GM15510 (cell line): ENCODE measurements around the gene CCDC85A.

ENCODE experiments used
- POLR2A ChIP-seq: IDR thresholded peaks from 3 replicates; pipeline ENCODE4 v1.6.1; 2011; ENCODE audit warnings: borderline replicate concordance; ENCODE audit not compliant: insufficient read length; ENCODE audit errors: extremely low read depth

The CCDC85A gene

DNA sequence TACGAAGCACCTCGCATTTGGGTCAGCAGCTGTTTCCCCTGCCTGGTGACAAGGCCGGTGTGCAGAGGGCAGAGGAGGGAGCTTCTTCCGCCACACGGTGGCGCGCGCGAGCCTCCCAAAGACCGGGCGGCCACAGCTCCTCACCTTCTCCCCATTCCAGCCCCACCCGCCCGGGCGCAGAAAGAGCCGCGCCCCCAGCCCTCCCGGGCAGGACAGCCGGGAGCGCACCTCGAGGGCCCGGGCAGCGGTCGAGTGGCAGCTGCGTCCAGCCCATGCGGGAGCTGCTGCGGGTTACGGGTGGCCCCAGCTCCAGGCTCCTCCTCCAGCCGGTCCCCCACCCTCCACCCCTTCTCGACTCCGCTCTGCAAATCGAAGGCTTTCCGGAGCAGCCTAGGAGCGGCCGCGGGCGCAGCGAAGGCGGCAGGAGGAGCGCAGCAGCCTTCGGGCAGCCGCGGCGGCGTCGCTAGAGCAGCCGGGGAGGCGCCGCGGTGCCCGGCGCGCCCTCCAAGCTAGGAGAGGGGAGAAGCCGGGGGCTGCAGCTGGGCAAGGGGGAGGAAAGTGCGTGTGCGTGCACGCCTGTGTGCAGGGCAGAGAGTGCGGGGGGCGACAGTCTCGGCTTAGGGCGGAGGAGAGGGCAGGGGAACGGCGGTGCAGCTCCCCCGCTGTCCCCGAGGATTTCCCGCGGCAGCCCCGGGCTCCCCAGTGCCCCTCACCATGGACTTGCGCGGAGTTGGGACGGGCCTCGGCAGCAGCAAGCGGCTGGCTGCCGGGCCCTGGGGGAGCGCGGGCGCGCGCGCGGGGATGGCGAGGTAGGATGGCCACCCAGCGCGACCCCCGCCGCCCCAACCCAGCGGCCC is at the start of gene CCDC85A:
CCDC85A (plus strand) TSS at position 348 of the 857 bp plus-strand sequence. CDS start 635 bp downstream, outside the sequence.
- no peak for TF ChIP-seq POLR2A

DNA sequence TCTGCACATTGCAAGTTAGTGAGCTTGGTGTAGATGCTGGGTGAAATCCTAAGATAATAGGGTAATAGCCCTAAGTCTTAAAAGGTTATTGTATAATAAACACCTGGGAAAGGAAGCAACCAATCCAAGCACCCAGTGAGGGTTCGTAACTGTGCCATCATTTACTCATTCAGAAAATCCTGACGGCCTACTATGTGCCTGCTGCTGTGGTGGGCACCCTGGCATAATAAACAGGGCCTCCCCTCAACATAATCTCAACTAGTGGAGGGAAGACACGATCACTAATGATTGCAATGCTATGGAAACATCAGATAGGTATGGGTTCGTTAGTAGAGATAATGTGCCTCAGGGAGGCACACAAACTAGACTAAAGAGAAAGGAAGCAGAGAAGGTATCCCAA is 48.9 kb upstream of the CCDC85A start:
- no peak for TF ChIP-seq POLR2A

DNA sequence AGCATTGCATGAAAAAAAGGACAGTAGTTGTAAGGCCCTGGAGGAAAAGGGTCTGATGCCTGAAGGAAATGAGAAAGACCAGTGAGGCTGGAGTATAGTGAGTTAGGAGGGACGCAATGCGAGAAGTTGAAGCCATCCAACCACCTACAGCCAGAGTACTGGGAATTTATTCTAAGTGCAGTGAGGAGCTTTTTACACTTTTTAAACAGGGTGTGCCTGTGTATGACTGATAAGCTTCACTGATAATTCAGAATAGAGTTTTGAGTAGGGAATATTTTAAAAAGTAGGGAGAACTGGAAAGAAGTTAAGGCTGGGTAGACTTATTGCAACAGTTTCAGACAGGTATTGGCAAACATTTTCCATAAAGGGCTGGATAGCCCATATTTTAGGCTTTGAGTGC is 35.9 kb upstream of the CCDC85A start:
- no peak for TF ChIP-seq POLR2A

DNA sequence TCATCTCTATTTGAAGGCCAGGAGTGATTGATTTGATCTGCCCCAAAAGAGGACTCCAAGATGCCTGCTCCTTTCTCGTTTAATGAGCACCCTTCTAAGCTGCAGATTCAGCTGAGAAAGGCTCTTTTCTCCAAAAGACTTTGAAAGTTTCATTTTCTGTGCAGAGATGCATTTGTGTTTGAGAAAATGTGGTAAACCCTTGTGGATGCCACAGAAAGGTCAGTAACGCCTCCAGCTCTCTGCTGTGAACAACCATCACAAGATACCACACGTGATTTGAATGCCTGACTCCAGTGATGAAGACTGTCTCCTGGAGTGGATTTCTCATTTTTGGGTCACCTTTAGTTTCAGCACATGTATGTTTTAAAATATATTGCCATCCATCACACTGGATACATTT is 35.0 kb upstream of the CCDC85A start:
- TF ChIP-seq POLR2A = no peak

DNA sequence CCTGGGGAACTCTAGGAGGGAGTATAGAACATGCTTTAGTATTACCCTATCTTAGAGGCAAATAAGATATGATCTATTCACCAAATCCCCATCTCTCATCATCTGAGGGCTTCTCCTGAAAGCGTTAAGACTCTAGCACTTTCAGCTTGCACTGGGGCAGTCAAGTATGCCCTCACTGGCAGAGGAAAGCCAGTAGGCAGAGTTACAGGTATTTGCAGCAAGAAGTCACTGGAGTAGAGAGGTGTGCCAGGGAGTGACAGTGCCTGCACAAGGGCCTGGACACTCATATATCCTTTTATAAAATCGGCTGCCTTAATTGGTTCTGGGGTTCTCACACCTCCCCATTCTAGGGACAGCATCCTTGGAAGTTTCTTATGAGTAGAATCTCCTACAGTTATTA is 31.9 kb upstream of the CCDC85A start:
- TF ChIP-seq POLR2A = no peak

DNA sequence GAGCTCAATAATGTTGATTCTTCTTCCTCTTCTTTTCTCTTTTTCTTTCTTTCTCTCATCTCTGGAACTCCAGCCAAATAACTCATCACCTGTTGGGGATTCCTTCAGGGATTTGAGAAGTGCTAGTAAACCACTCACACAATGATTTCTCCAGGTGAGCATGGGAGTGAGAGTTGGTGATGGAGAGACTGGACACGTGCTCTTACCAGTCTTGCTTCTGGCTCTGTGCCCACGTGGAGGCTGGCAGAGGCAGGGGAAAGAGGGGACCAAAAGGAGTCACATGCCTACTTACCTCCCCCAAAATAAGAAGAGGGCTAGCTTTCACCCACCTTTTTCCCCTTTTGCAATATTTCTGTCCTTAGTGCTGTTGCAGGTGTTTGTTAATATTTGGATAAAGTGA is 28.6 kb upstream of the CCDC85A start:
- no peak for TF ChIP-seq POLR2A

DNA sequence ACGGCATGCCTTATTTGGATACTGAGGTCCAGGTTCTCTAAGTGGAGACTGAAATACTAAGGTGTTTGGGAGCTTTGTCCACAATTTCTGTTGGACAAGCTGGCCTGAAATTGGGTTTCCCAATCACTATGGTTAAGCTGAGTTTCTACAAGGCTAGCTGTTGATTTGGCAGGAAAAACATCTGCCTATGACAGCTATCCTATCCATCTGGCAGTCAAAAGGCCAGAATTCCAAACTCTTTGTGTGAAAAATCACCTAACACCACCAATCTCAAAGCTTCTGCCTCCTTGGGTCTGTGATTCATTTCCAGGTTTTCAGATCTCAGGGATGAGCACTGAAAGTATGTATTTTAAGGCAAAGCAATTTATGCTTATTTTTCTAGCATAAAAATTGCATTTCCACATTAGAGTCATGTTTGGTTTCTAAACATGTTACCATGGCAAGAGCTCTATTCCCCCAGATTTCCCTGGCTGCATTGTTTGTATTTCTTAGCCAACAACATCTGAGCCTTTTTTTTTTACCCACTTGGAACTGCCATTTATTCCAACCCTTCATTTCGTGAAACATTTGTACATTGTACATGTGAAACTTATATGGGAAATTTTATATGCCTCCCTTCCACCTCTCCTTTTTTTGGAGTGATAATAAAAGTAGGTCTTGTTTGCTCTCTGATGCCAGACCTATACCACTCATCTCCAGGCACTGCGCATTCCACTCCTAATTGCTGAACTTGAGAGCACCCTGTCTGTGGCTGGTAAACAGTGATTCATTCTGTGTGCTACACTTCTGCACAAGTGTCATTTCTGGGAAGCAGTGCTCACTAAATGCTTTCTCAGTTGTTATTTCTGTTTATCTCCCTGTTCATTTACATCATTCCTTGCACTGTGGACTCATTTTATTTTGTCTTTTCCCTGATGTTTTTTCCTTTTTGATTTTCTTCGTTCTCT is 15.9 kb upstream of the CCDC85A start:
- no peak for TF ChIP-seq POLR2A

DNA sequence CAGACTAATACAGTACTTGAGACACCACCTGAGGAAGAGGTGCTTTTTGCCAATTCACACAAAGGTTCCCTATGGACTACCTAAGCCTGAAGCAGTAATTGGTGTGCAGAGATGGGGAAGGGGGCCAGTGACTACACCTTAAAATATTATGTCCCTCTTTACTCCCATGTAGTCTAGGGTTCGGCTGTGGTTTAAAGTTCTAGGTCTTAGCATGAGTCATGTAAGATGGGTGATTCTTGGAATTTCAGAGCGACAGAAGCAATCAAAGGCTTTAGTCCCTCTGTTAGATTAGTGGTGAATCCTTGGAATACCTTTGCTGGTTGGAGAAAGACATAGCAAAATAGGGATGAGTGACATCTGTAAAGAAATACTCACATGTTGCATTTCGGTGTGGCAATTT is 14.3 kb upstream of the CCDC85A start:
- TF ChIP-seq POLR2A = no peak

DNA sequence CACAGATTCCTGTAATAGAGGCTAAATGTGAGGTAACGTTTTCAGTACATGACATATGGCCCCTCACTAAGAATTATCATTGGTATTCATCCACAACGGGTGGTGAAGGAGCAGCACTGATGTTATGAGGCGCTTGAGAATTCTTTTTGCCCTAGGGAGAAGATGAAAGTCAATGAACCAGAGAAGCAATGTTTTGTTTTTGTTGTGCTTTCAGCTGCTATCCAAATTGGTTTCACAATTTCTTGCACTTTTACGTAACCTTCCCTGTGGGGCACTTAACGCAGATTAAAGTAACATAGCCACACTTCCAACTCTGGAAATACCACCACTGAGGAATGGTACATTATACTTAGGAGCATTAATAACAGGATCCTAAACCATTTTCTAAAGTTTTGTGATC is 13.3 kb upstream of the CCDC85A start:
- no peak for TF ChIP-seq POLR2A

DNA sequence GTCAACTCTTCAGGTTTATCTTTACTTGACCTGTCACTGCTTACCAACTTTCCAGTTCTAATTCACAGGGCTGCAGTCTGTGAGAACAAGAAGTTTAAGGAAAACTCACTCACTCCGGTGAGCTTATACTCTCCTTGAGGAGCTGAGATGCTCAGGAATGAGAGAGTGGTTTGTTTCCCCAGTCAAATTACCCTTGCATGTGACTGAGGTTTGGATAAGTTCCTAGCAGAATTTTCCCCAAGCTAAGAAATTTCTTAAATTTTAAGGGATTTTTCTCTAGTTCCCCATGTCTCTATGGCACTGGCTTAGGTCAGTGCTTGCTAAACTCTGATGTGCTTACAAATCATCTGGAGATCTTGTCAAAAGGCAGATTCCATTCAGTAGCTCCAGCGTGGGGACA is 12.8 kb upstream of the CCDC85A start:
- no peak for TF ChIP-seq POLR2A

DNA sequence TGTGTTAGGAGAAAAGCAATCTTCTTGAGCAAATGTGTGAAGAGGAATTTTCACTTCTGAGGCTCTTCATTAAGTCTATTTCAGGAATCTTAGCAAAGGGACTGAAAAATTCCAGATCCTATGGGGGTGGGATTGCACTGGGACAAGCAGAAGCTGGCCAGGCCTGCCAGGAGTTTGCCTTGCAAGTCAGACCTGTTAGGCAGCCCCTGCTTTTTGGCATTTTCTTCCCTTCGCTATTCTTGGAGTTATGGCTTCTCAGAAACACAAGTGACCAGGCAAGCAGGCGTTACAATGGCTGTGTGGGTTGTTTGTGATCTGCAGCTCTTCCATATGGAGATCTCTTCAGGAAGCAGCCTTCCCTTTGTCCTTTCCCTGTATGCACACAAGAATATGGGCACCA is 8.0 kb upstream of the CCDC85A start:
- no peak for TF ChIP-seq POLR2A

DNA sequence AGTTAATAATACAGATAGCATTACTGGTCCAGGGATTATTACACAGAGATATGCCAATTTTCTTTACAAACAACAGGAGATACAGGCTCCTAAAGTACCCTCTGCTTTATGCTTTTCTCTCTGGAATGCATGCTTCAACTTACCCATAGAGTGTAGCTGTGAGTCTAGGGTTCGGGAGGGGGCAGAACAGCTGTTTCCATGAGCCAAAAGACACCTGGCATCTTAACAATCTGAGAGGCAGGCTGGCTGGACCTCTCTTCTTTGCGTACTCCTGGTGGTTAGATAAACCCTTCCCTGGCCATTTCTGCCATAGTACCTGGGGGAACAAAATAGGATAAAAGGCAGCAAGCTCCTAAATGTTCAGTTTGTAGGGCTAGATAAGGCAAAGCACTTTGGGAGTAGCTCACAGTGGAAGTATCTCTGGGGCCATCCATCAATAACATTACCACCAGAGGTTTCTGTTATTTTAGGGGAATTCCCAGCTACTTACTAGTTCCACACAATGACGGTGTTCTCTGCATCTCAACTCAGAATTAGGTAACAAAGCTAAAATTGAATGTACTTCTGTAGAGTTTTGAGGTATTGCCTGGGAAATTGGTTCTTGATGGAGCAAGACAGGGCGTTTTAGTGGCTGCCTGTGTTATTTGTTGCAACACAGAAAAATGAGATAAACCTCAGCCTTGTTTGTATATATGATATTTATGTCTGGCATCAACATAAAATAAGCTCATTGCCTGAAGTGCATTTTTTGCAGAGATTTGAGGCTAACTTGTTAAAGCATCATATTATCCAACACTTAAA is 6.2 kb upstream of the CCDC85A start:
- TF ChIP-seq POLR2A = no peak

DNA sequence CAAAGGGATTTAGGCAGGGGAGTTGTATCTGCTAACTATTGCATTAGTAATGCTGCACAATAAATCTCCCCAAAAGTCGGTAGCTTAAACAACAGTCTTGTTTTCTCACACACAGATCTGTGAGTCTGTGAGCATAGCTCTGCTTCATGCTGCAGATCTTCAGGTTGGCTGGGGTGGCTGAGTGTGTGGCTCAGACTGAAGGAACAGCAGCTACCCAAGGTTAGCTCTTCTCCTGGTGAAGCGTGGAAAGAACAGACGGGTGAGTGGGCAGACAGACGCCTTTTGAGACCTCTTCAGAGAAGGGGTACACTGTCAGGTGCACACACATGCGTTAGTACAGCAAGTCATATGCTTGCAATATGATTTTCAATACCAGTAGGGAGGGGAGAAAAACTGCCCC is 3.9 kb upstream of the CCDC85A start:
- TF ChIP-seq POLR2A = no peak

DNA sequence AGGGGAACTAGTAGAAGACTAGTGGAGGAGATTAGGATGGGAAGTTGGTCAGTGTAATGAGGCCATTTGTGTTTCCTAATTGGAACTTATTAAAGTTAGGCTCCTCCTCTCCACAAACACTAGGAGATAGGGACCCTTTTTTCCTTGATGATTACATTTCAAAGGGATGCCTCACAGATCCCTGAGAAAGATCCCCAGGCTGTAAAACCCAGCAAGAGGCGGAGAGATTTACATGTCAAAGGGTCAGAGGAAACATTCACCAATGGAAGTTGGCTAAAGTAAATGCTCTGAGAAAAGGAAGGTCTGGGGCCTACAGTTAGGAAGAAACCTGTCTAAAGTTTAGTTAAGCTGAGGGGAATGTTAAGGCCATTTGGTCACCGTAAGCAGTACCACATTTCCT is 1.4 kb upstream of the CCDC85A start:
- TF ChIP-seq POLR2A = no peak
